LNCaP clone FGC (cell line): ENCODE measurements around the gene G6PD.

Source experiments
- DNase-seq: peaks from one replicate; pipeline ENCODE4 v3.0.0-alpha.2; 2011; ENCODE audit warnings: low read depth
- H3K4me3 ChIP-seq: 2 replicates; pipeline ENCODE4 v1.5.1; 2011; ENCODE audit warnings: mild to moderate bottlenecking, low read depth, low read length, control low read depth
- TF ChIP-seq, protein P1 (sequence below): IDR thresholded peaks from 2 replicates; pipeline ENCODE4 v1.5.1; 2012; ENCODE audit warnings: mild to moderate bottlenecking; ENCODE audit not compliant: control insufficient read depth, insufficient read depth; ENCODE audit errors: extremely low read depth

The G6PD gene

GRCh38 chrX:154513716-154514115 is 32.9 kb downstream of the G6PD start:
- no peak for DNase-seq
- no peak overlapping the region for H3K4me3 ChIP-seq
- TF ChIP-seq, protein P1, sequence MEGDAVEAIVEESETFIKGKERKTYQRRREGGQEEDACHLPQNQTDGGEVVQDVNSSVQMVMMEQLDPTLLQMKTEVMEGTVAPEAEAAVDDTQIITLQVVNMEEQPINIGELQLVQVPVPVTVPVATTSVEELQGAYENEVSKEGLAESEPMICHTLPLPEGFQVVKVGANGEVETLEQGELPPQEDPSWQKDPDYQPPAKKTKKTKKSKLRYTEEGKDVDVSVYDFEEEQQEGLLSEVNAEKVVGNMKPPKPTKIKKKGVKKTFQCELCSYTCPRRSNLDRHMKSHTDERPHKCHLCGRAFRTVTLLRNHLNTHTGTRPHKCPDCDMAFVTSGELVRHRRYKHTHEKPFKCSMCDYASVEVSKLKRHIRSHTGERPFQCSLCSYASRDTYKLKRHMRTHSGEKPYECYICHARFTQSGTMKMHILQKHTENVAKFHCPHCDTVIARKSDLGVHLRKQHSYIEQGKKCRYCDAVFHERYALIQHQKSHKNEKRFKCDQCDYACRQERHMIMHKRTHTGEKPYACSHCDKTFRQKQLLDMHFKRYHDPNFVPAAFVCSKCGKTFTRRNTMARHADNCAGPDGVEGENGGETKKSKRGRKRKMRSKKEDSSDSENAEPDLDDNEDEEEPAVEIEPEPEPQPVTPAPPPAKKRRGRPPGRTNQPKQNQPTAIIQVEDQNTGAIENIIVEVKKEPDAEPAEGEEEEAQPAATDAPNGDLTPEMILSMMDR = no peak

DNA sequence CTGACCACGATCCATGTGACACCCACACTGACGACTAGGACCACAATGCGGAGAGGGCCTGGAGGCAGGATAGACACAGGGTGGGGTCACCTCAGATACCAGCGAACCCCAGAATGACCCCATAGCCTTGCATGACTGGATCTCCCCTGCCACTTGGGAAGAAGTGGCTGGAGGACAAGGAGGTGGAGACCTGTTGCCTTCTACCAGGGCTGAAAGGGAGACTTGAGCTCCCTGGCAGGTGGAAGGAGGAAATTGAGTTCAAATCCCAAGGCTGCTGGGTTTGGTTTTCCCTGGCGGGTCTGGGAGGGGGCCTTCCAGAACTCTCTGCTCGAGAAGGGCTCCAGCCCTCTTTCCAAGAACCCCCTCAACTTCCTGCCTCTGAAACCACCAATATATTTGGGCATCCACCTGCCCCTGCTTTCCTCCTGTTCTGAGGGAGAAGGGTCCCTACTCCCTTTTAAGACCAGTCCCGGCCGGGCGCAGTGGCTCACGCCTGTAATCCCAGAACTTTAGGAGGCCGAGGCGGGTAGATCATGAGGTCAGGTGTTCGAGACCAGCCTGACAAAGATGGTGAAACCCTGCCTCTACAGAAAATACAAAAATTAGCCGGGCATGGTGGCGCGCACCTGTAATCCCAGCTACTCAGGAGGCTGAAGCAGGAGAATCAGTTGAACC is 33.6 kb downstream of the G6PD start:
- no peak overlapping the region for H3K4me3 ChIP-seq
- TF ChIP-seq, protein P1 = no peak
- no peak for DNase-seq

DNA sequence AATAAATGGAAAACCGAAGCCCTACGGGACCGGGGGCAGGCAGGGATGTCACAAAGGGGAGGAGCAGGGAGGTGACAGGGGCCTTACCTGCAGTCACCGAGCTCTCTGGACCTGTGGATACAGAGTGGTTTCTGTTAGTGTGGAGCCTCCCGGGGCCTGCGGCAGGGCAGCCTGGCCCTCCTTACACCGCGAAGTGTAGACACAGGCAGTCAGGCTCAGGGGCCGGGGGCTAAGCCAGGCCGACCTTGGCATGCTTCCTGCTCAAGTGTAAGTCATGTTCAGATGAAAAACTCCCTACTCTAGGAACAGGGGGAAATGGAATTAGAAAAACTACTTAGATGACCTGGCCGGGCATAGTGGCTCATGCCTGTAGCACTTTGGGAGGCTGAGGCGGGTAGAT is 34.9 kb downstream of the G6PD start:
- no peak for DNase-seq
- TF ChIP-seq, protein P1 = no peak
- no peak overlapping the region for H3K4me3 ChIP-seq

- no peak overlapping the region for H3K4me3 ChIP-seq
- TF ChIP-seq, protein P1 = no peak
- DNase-seq = no peak
Measured at GRCh38 chrX:154509455-154509854, 37.2 kb downstream of the G6PD start.

DNA sequence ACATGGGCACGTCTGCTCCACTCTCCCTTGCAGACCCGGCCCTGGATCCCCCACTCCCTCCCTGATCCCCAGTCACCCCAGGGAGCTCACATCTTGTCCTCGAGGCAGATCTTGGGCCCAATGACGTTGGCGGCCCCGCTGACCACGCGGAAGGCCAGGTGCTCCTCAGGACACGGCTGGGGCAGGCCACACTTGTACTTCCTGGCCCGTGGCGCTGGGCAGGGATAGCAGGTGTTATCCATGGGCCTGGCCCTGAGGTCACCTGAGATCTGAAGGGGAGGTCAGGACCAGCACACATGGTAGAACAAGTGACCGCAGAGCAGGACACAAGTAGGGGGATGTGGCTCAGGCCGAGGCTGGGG is 38.3 kb downstream of the G6PD start:
- DNase-seq = no peak
- no peak overlapping the region for H3K4me3 ChIP-seq
- TF ChIP-seq, protein P1 = no peak

GRCh38 chrX:154507673-154508383 is 38.8 kb downstream of the G6PD start:
- no peak for DNase-seq
- no peak overlapping the region for H3K4me3 ChIP-seq
- TF ChIP-seq, protein P1 = no peak
